Measurements from ENCODE around the gene XAB2.

GRCh38 chr19:7606289-7606688, 23.1 kb downstream of the XAB2 start:
- no peak for TF ChIP-seq POLR2AphosphoS5 (IDR thresholded peaks at IDR 0.05; ENCODE audit: borderline replicate concordance, low read depth, low read length)
- no peak for TF ChIP-seq FOXP2 (optimal IDR thresholded peaks at IDR 0.05; ENCODE audit: control extremely low read depth, extremely low read length, insufficient read depth)
